ENCODE measurements around the gene CRACR2B.

Gene CRACR2B

DNA sequence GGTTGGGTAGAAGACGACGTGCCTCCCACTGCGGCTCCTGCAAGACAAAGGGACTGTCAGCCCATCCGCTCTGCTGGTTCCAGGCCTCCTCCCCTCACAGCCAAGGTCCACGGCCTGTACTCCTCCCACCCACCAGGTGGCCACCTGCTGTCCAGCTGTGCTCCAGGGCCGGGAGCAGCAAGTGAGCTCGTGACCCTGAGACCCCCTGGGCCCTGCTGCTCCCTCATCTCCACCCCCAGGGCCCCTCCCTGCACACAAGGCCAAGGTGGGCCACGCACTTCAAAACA, 42.4 kb downstream of the CRACR2B start:
- H3K27ac ChIP-seq = no peak overlapping the region
- H3K4me1 ChIP-seq = no peaks in the 10 kb centered on the region
- no peaks in the 10 kb centered on the region for H3K9me3 ChIP-seq (ENCODE audit: control insufficient read depth, low read length)
- H3K27me3 ChIP-seq (ENCODE audit: control insufficient read depth, insufficient read depth, low read length) = no peaks in the 10 kb centered on the region
- TF ChIP-seq CTCF (IDR thresholded peaks at IDR 0.05) = no peak
- no peak overlapping the region for H3K4me2 ChIP-seq (ENCODE audit: low read length)
- no peaks in the 10 kb centered on the region for H3K79me2 ChIP-seq
- H3K36me3 ChIP-seq (ENCODE audit: control insufficient read depth, insufficient read depth, low read length) = no peaks in the 10 kb centered on the region
- H3K9ac ChIP-seq = no peak overlapping the region
- no peak overlapping the region for H3K4me3 ChIP-seq (ENCODE audit: low read depth, low read length)
- H2AFZ ChIP-seq = no peak overlapping the region

DNA sequence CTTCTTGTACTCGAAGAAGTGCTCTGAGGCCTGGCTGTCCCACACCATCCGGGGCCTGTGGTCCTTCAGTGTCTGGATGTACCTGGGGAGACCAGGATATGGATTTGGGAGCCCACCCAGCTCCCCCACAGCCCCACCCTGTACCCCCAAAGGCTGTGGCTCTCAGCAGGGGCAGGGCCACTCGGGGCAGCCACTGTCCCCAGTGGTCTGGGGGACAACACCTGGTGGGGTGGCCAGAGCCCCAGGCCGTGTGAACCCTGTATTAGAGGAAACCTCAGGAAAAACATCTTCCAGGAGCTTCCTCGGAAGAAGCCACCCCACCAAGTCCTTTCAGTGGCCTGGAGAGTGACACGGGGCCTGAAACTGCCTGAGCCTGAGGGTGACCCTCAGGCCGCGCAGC, 42.7 kb downstream of the CRACR2B start:
- Histone ChIP-seq H3K9me3 (ENCODE audit: control insufficient read depth, low read length) (no peaks in the 10 kb centered on the region), H3K27ac (no peak overlapping the region), H3K36me3 (ENCODE audit: control insufficient read depth, insufficient read depth, low read length) (no peaks in the 10 kb centered on the region), H3K9ac (no peak overlapping the region), H3K4me2 (ENCODE audit: low read length) (no peak overlapping the region), H3K4me3 (ENCODE audit: low read depth, low read length) (no peak overlapping the region), H3K27me3 (ENCODE audit: control insufficient read depth, insufficient read depth, low read length) (no peaks in the 10 kb centered on the region), H3K79me2 (no peaks in the 10 kb centered on the region), H3K4me1 (no peaks in the 10 kb centered on the region), H2AFZ (no peak overlapping the region)
- no peak for TF ChIP-seq CTCF (IDR thresholded peaks at IDR 0.05)

DNA sequence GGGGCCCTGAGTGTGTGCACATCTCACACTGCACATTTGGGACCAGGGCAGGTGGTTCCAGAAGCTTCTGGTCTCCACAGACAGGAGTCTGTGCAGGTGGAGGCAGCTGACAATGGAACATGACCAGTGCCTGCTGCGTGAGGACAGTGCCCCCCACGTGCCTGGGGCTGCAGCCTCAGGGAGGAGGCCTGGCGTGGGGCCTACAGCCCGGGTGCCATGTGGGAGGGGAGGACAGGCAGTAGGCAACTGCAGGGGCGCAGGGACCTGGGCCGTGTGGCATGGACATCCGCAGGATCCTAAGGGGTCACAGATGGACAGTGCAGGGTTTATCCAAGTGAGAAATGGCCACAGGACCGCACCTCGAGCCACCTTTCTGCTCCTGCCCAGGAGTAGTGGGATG, 43.8 kb downstream of the CRACR2B start:
- H3K4me2 ChIP-seq (ENCODE audit: low read length) = no peak overlapping the region
- H3K4me1 ChIP-seq = no peaks in the 10 kb centered on the region
- no peak overlapping the region for H3K27ac ChIP-seq
- no peak for TF ChIP-seq CTCF (IDR thresholded peaks at IDR 0.05)
- H3K9ac ChIP-seq = no peak overlapping the region
- no peaks in the 10 kb centered on the region for H3K27me3 ChIP-seq (ENCODE audit: control insufficient read depth, insufficient read depth, low read length)
- H3K9me3 ChIP-seq (ENCODE audit: control insufficient read depth, low read length) = no peaks in the 10 kb centered on the region
- H3K36me3 ChIP-seq (ENCODE audit: control insufficient read depth, insufficient read depth, low read length) = no peaks in the 10 kb centered on the region
- no peaks in the 10 kb centered on the region for H3K79me2 ChIP-seq
- no peak overlapping the region for H2AFZ ChIP-seq
- H3K4me3 ChIP-seq (ENCODE audit: low read depth, low read length) = no peak overlapping the region

DNA sequence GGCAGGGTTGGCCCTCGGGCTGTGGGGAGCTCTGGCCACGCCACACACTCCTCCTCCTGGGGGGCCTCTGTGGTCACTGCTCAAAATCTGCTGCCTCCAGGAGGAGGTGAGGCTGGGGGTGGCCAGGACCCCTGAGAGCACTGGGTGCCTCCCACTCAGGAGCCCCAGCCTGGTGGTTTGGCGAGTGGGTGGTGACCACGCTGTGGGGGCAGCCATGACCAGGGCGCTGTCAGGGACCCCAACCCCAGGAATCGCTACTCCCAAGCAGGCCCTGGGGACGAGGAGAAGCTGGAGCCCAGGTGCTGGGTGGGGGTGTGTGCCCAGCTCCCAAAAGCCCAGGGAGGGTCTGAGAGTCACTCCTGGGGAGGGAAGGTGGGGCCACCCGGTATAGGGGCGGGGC, 45.1 kb downstream of the CRACR2B start:
- Histone ChIP-seq H3K4me1 (no peaks in the 10 kb centered on the region), H3K9me3 (ENCODE audit: control insufficient read depth, low read length) (no peaks in the 10 kb centered on the region), H3K4me3 (ENCODE audit: low read depth, low read length) (no peak overlapping the region), H3K79me2 (no peaks in the 10 kb centered on the region), H3K4me2 (ENCODE audit: low read length) (no peak overlapping the region), H3K27me3 (ENCODE audit: control insufficient read depth, insufficient read depth, low read length) (no peaks in the 10 kb centered on the region), H3K36me3 (ENCODE audit: control insufficient read depth, insufficient read depth, low read length) (no peaks in the 10 kb centered on the region), H2AFZ (no peak overlapping the region), H3K27ac (no peak overlapping the region), H3K9ac (no peak overlapping the region)
- TF ChIP-seq CTCF (IDR thresholded peaks at IDR 0.05) = no peak

- H2AFZ ChIP-seq = no peak overlapping the region
- no peaks in the 10 kb centered on the region for H3K36me3 ChIP-seq (ENCODE audit: control insufficient read depth, insufficient read depth, low read length)
- H3K27ac ChIP-seq = no peak overlapping the region
- H3K9ac ChIP-seq = no peak overlapping the region
- no peak overlapping the region for H3K4me3 ChIP-seq (ENCODE audit: low read depth, low read length)
- H3K9me3 ChIP-seq (ENCODE audit: control insufficient read depth, low read length) = no peaks in the 10 kb centered on the region
- no peak overlapping the region for H3K4me2 ChIP-seq (ENCODE audit: low read length)
- H3K4me1 ChIP-seq = no peaks in the 10 kb centered on the region
- H3K79me2 ChIP-seq = no peaks in the 10 kb centered on the region
- H3K27me3 ChIP-seq (ENCODE audit: control insufficient read depth, insufficient read depth, low read length) = no peaks in the 10 kb centered on the region
- no peak for TF ChIP-seq CTCF (IDR thresholded peaks at IDR 0.05)
Observed at GRCh38 chr11:873706-874105, 46.0 kb downstream of the CRACR2B start.

Measured in parathyroid adenoma (tissue), 2 donors.